ENCODE results near the gene CCDC51. TPM values are rescaled to one million over a fixed set of nuclear protein-coding genes. Genes with fewer than 3 reads are reported as not detected.
A peak's percentile ranks its signal among the peaks of the same experiment; 100 is the strongest.

The CCDC51 gene
- total and polyA plus RNA-seq, 2 experiments from 2014 or later: 20.8 to 24.1 TPM

- TF ChIP-seq, protein P1, sequence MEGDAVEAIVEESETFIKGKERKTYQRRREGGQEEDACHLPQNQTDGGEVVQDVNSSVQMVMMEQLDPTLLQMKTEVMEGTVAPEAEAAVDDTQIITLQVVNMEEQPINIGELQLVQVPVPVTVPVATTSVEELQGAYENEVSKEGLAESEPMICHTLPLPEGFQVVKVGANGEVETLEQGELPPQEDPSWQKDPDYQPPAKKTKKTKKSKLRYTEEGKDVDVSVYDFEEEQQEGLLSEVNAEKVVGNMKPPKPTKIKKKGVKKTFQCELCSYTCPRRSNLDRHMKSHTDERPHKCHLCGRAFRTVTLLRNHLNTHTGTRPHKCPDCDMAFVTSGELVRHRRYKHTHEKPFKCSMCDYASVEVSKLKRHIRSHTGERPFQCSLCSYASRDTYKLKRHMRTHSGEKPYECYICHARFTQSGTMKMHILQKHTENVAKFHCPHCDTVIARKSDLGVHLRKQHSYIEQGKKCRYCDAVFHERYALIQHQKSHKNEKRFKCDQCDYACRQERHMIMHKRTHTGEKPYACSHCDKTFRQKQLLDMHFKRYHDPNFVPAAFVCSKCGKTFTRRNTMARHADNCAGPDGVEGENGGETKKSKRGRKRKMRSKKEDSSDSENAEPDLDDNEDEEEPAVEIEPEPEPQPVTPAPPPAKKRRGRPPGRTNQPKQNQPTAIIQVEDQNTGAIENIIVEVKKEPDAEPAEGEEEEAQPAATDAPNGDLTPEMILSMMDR (conservative IDR thresholded peaks at IDR 0.05; ENCODE audit: low read depth in 2 of 2): peak; percentile 32 to 54; a peak in 2 of 4 replicates
- no peak for TF ChIP-seq CREB1 (CRISPR knock-in tag; IDR thresholded peaks at IDR 0.05; ENCODE audit: low read depth)
- peak overlapping the region; percentile 47; the same call in 2 of the 3 replicates for H3K4me3 Mint-ChIP-seq
- peaks cover 25% of the 10 kb centered on the region for H3K27me3 Mint-ChIP-seq (ENCODE audit: insufficient read depth, low read depth, poor library complexity)
- peaks cover 12% of the 10 kb centered on the region for H3K36me3 Mint-ChIP-seq (ENCODE audit: low read depth)
- peak overlapping the region; percentile 95 for H3K27ac Mint-ChIP-seq
- Histone ChIP-seq H3K4me3 (peak overlapping the region; percentile 32), H3K9me2 (ENCODE audit: insufficient read depth) (no peaks in the 10 kb centered on the region), H4K20me1 (replicated peaks; ENCODE audit: insufficient read depth) (no peaks in the 10 kb centered on the region), H3K27ac (ENCODE audit: low read depth) (peak overlapping the region; percentile 94), H3K79me2 (replicated peaks; ENCODE audit: insufficient read depth) (peaks cover 24% of the 10 kb centered on the region), H3K4me2 (peak overlapping the region; percentile 66), H2AFZ (0 out of 2 replicates have a peak overlapping the region, but pooled peaks have one; percentile 47), H3F3A (replicated peaks; ENCODE audit: low read depth) (peaks cover 10% of the 10 kb centered on the region; the same call in 1 of the 2 replicates), H3K36me3 (ENCODE audit: insufficient read depth) (no peaks in the 10 kb centered on the region; the same call in 1 of the 2 replicates), H3K4me1 (ENCODE audit: insufficient read depth) (peaks cover 26% of the 10 kb centered on the region), H3K27me3 (ENCODE audit: insufficient read depth) (no peaks in the 10 kb centered on the region)
- peak; percentile 20 for ATAC-seq
- H3K4me1 Mint-ChIP-seq: peaks cover 37% of the 10 kb centered on the region
- DNase-seq (ENCODE audit: low spot score): peak; percentile 70
- peaks cover 4% of the 10 kb centered on the region for H3K9me3 Mint-ChIP-seq
Observed at GRCh38 chr3:48475188-48475587, 35.3 kb upstream of the CCDC51 start.

GRCh38 chr3:48474619-48475018 lies 34.7 kb upstream of the CCDC51 start:
- Histone ChIP-seq H4K20me1 (replicated peaks; ENCODE audit: insufficient read depth) (no peaks in the 10 kb centered on the region), H3K36me3 (ENCODE audit: insufficient read depth) (no peaks in the 10 kb centered on the region; the same call in 1 of the 2 replicates), H3K9me2 (ENCODE audit: insufficient read depth) (no peaks in the 10 kb centered on the region), H3K27me3 (ENCODE audit: insufficient read depth) (no peaks in the 10 kb centered on the region), H3F3A (replicated peaks; ENCODE audit: low read depth) (peaks cover 10% of the 10 kb centered on the region; the same call in 1 of the 2 replicates), H3K4me3 (peak overlapping the region; percentile 32), H3K79me2 (replicated peaks; ENCODE audit: insufficient read depth) (peaks cover 24% of the 10 kb centered on the region), H2AFZ (no peak overlapping the region), H3K4me2 (peak overlapping the region; percentile 66), H3K27ac (ENCODE audit: low read depth) (peak overlapping the region; percentile 98), H3K4me1 (ENCODE audit: insufficient read depth) (peaks cover 26% of the 10 kb centered on the region)
- DNase-seq (ENCODE audit: low spot score) (peak; percentile 98), ATAC-seq (peak; percentile 79)
- peak overlapping the region; percentile 47 for H3K4me3 Mint-ChIP-seq
- H3K36me3 Mint-ChIP-seq (ENCODE audit: low read depth): peaks cover 13% of the 10 kb centered on the region
- H3K27me3 Mint-ChIP-seq (ENCODE audit: insufficient read depth, low read depth, poor library complexity): peaks cover 25% of the 10 kb centered on the region
- peak overlapping the region; percentile 95 for H3K27ac Mint-ChIP-seq
- H3K4me1 Mint-ChIP-seq: peaks cover 41% of the 10 kb centered on the region
- peaks cover 4% of the 10 kb centered on the region for H3K9me3 Mint-ChIP-seq
- TF ChIP-seq NANOG (IDR thresholded peaks at IDR 0.05; ENCODE audit: borderline replicate concordance): peak; percentile 83
- TF ChIP-seq ETS1 (IDR thresholded peaks at IDR 0.05): 0 out of 2 replicates have a peak, but pooled peaks have one; percentile 12
- TF ChIP-seq REST (IDR thresholded peaks at IDR 0.05; ENCODE audit: unreplicated experiment): no peak
- TF ChIP-seq POLR2AphosphoS5 (IDR thresholded peaks at IDR 0.05; ENCODE audit: low read depth): peak; percentile 57
- no peak for TF ChIP-seq ZNF114 (CRISPR knock-in tag; IDR thresholded peaks at IDR 0.05)
- TF ChIP-seq EZH2 (IDR thresholded peaks at IDR 0.05; ENCODE audit: low read depth, unreplicated experiment): no peak
- no peak for TF ChIP-seq JUNB (IDR thresholded peaks at IDR 0.05; ENCODE audit: unreplicated experiment)
- no peak for TF ChIP-seq CREB1 (CRISPR knock-in tag; IDR thresholded peaks at IDR 0.05; ENCODE audit: low read depth)
- peak; percentile 8; the same call in 1 of the 2 replicates for TF ChIP-seq ZNF331 (CRISPR knock-in tag; IDR thresholded peaks at IDR 0.05; ENCODE audit: low read depth)
- TF ChIP-seq STAT1 (IDR thresholded peaks at IDR 0.05; ENCODE audit: unreplicated experiment): no peak
- TF ChIP-seq EZH2phosphoT487 (IDR thresholded peaks at IDR 0.05; ENCODE audit: unreplicated experiment): no peak
- TF ChIP-seq, protein P1 (conservative IDR thresholded peaks at IDR 0.05; ENCODE audit: low read depth in 2 of 2): no peak; a peak in 1 of 4 replicates

All from GM23338 (cell line).